Ovary (tissue), 3 donors: ENCODE data around the gene PLEKHH2.
A peak's percentile ranks its signal among the peaks of the same experiment; 100 is the strongest.

Source experiments
- POLR2A ChIP-seq: fragments of 450-650 bp; IDR thresholded peaks from one replicate; pipeline ENCODE4 v1.6.1; 2017; ENCODE audit warnings: antibody characterized with exemption, mild to moderate bottlenecking, moderate library complexity
- TF ChIP-seq, protein P1 (sequence below), 3 donors: fragments of 450-650 bp in 2 of 3; fragments of 200-600 bp in 1 of 3; IDR thresholded peaks; one replicate each; pipeline versions ENCODE4 v1.5.1 to v1.8.0; 2016 to 2022; ENCODE audit warnings: antibody characterized with exemption in 3 of 3, mild to moderate bottlenecking in 1 of 3
- donor health status: DM: no; HTN: no; CAD: no.

DNA sequence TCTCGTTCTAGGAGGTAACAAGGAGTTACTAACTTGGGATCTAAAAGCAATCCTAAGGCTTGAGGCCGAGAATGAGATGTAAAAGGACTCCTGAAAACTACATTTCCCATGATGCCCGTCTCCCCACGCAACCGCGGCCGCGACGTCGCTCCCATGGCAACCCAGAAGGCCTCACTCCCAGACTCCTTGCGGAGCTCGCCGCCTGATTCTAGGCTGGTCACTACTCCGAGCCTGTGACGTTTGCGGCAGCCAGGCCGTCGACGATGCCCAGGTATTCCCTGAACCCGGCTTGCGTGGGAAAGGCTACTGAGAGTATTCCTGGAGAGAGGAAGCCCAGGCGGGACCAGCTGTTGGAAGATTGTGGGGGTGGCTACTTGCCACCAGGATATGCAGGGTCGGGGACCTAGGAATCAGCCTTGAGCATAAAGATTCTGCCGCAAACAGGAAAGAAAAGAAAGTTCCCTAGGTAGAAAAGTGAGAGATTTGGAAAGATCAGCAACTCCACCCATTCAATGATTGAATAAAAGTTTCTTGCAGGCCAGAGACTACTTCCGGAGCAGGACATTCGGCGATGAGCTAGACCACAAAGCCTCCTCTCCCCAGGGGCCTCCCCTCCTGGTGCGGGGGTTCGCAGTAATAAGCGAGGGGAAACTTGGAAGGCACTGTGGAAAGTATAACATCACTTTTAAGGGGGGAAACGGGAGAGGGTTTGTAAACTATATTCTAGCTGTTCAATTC, 137.0 kb downstream of the PLEKHH2 start, which contains the start of gene DYNC2LI1:
- TF ChIP-seq, protein P1, sequence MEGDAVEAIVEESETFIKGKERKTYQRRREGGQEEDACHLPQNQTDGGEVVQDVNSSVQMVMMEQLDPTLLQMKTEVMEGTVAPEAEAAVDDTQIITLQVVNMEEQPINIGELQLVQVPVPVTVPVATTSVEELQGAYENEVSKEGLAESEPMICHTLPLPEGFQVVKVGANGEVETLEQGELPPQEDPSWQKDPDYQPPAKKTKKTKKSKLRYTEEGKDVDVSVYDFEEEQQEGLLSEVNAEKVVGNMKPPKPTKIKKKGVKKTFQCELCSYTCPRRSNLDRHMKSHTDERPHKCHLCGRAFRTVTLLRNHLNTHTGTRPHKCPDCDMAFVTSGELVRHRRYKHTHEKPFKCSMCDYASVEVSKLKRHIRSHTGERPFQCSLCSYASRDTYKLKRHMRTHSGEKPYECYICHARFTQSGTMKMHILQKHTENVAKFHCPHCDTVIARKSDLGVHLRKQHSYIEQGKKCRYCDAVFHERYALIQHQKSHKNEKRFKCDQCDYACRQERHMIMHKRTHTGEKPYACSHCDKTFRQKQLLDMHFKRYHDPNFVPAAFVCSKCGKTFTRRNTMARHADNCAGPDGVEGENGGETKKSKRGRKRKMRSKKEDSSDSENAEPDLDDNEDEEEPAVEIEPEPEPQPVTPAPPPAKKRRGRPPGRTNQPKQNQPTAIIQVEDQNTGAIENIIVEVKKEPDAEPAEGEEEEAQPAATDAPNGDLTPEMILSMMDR (IDR thresholded peaks at IDR 0.05) = no peak
- TF ChIP-seq POLR2A = peak; percentile 72
